NCI-H524 (cell line): ENCODE results near the gene JAML.
A peak's percentile ranks its signal among the peaks of the same experiment; 100 is the strongest.

Source experiments
- DNase-seq, 2 experiments: peaks; one replicate each; lab custom pipeline; 2025; lab: John Stamatoyannopoulos, UW

Gene JAML

DNA sequence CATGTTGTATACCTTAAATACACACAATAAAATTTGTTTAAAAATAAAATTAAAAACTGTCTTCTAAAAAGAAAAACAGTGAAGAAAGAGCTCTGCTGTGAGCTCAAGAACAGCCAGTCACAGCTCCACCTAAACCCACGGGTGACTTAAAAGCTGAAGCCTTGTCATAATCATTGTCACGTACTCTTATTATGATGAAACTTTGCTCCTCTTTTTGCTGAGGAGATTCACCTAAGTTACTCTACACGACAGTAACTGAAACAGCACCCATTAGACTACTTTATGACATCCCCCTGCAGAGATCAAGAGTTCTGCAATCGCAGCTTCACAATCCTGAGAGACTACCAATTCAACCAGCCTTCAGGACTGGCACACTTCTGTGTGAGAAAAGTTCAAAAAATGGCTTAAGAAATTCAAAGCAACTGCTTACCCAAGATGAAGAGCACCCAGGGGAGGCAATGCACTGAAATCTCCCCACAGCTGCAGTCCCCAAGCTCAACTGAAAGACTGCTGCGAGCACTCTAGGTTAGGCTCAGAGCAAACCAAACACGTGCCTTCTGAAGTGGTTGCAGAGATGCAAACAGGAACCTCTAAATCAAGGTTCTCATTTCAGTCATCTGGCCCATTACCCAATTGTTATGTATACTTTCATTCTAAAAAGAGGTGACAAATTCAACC is at the start of gene JAML:
Gene JAML (minus strand): TSS at position 501 of the 678 bp plus-strand sequence. CDS start 10,145 bp downstream, outside the sequence.
- no peak for DNase-seq

GRCh38 chr11:118274186-118274585 is 49.4 kb upstream of the JAML start:
- DNase-seq: no peak

- no peak for DNase-seq
Observed at GRCh38 chr11:118272001-118272400, 47.2 kb upstream of the JAML start.

DNA sequence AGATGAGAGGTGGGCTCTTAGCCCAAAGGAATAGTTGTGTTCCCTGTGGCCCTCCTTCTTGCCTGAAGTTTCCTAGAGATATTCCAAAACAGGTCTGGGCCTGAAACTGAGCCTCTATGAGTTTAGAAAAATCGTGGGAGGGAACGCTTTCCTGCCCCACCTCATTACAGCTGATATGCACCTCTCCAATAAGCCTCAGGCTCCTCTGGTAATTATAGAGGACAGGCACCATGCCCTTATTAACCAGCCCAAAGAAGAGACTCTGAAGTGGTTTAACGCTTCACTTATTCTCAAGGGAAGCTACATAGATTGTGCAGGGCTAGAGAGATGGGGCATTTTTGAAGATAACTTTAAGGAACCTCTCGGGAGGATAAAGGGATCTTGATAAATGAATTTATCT is 42.7 kb upstream of the JAML start:
- no peak for DNase-seq

GRCh38 chr11:118265954-118266353 is 41.1 kb upstream of the JAML start:
- DNase-seq: no peak

- peak in 1 of 2 experiments; percentile 38 for DNase-seq
Observed at GRCh38 chr11:118264569-118265465, 40.0 kb upstream of the JAML start.

GRCh38 chr11:118263695-118264568 is 39.1 kb upstream of the JAML start, which contains the start of gene MPZL2:
MPZL2 (minus strand) TSS chr11:118264297; CDS start chr11:118264153, 144 bp downstream.
- no peak for DNase-seq

DNA sequence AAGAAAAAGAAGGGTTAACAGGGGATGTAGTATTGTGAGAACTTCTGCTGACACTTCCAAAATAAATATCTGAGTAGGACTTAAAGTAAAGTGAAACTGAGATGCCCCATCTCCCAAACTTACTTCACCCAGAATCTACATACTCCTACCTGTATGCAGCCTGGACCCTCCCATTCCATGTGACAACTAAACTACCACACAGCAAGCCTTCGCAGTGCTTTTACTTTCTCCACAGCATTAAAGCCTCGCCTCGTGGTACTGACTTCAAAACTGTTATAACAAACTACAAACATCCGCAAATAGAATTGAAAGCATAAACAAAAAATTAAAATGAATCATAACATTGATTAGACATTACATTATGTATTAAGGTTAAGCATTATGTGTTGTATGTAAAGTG is 38.3 kb upstream of the JAML start:
- no peak for DNase-seq

GRCh38 chr11:118260353-118260752 is 35.5 kb upstream of the JAML start:
- DNase-seq: no peak

- DNase-seq: no peak
Observed at GRCh38 chr11:118259138-118259537, 34.3 kb upstream of the JAML start.

DNA sequence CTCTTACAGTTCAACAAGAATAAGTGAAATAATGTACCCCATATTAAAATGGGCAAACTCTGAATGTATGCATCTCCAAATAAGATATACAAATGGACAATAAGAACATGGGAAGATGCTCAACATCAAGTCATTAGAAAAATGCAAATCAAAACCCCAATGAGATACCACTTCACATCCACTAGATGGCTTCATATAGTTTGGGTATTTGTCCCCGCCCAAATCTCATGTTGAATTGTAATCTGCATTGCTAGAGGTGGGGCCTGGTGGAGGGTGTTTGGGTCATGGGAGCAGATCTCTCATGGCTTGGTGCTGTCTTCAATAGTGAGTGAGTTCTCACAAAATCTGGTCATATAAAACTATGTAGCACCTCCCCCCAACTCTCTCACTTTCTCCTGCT is 33.6 kb upstream of the JAML start:
- DNase-seq: peak in 1 of 2 experiments; percentile 10

DNA sequence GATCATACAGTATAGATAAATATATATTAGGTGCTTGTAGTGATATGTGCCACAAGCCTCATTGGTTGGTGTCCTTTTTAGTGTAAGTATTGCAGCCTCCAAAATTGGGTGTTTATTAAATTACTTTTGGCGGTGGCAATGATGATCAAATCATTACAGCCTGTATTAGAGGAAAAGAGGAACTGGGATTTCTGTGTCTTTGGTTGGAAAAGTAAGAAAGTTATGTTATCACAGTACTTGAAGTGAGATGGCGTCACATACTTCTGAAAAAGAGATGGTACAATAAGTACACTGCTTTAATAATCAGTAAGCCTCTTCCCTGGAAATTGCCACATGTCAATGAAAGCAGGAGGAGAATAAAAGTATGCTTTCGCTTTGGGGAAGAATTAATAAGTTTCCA is 27.9 kb upstream of the JAML start:
- DNase-seq: no peak

- DNase-seq: peak; percentile 89
Observed at GRCh38 chr11:118251858-118252652, 27.2 kb upstream of the JAML start, which contains the start of gene MPZL3. MPZL3 (minus strand) TSS chr11:118252365; CDS start chr11:118252294, 71 bp downstream.

DNA sequence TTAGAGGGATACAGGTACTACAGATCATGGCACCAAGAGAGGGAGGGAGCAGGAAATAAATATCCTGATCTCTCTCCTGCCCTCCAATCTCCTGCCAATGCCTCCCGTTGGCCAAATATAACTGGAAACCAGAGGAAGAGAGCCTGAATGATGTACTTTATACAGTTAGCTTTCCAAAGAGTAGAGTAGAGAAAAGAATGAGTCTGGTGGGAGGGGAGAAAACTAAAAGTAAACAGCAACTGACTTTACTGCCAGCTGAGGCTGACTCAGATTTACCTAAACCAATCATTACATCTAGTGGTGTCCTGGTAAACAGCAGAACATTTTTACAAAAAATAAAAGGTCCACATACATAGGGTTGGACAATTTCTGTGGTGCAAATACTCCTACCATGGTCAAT is 22.2 kb upstream of the JAML start:
- DNase-seq: no peak

DNA sequence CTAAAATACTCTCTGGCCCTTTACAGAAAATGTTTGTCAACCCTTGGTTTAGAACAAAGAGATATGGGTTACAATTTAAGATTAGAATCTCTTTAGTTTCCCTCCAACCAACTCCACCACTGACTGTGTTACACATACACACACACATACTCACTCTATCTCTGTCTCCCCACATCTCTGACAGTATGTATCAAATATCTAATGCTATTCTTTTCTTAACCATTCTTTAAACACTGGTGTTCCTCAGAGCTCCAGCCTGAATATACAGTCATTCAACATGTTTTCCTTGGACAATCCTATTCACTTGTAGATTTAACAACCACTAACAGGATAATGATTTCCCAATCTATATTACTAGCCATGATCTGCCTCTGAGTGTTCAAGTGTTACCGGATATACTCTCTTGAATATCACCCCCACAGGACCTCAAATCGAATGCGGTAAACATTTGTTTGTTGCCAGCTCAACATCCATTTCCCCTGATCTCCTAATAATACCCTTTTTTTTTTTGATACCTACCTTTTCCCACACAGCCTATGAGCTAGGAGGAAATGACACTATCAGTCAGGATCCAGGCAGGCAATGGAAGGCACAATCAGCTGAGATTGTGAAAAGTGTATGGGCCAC is 21.2 kb upstream of the JAML start:
- DNase-seq: no peak

GRCh38 chr11:118243993-118244762 is 19.4 kb upstream of the JAML start:
- DNase-seq: no peak

- DNase-seq: no peak
Observed at GRCh38 chr11:118243161-118243560, 18.4 kb upstream of the JAML start.

- DNase-seq: no peak
Observed at GRCh38 chr11:118241764-118242098, 16.9 kb upstream of the JAML start.

DNA sequence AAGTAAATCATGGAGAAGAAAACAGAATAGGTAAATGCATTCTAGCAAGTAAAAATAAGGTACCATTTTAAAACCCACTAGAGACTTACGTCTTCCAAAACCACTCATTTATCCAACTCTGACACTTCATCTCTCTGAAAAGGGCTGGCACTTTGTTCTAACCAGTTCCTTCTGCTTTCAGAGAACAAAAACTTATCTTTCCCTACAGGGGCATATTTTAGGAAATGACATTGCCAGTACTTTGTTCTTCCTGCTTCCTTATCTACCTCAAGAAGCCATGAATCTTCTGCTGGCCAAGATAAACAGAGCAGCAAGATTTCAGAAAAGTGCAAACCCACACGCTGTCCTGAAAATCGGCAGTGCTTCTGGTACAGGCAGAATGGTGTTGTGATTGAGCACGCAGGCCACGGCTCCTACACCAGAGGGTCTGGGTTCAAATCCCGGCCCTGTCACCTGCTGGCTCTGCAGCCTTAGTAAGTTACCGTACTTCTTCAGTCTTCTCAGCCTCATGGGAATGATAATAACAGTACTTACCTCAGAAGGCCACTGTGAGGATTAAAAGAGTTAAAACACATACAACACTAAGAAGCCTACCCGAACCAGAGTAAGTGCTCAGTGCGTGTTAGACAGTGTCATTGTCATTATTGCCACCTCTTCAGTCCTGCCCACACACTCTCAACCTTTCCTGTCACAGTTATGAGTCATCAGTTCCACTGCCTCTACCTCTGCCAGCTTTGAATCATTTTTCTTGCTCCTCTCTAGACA is 16.4 kb upstream of the JAML start:
- no peak for DNase-seq
